Endothelial cell of umbilical vein (primary cell): ENCODE measurements around the gene YY1. TPM values are rescaled to one million over a fixed set of nuclear protein-coding genes. Genes with fewer than 3 reads are reported as not detected.

Experiments
- BruUV-seq: library from RNA; stranded (reverse); fragments of 400-500 nt; replicated peaks from 2 replicates; lab custom pipeline; 2021; lab: Mats Ljungman, UMichigan
- CTCF ChIA-PET: fragments of 300-600, 350-600 bp; sonication (Branson Sonifier 250); formaldehyde crosslinking; loops from one replicate; lab custom pipeline; 2021; ENCODE audit warnings: antibody characterized with exemption, inconsistent platforms; lab: Charles Lee
- POLR2A ChIA-PET: fragments of 300-600, 350-600 bp; sonication (Branson Sonifier 250); formaldehyde crosslinking; loops from one replicate; lab custom pipeline; 2021; ENCODE audit warnings: antibody characterized with exemption, inconsistent platforms; lab: Charles Lee
- DNase-seq: peaks from one replicate; pipeline ENCODE4 v3.0.0-alpha.2; 2011; ENCODE audit warnings: low read depth, low spot score
- FAIRE-seq: peaks from 2 replicates; lab custom pipeline; 2011; peaks lifted over from hg19 to GRCh38; lab: Jason Lieb, UNC
- H2AFZ ChIP-seq: 2 replicates; pipeline ENCODE4 v1.6.0; 2012; ENCODE audit warnings: low read depth, low read length, control low read depth, inconsistent platforms
- H3K27ac ChIP-seq: 2 replicates; pipeline ENCODE4 v1.5.1; 2011; ENCODE audit warnings: low read depth, mild to moderate bottlenecking, control low read depth, low read length, moderate library complexity; ENCODE audit not compliant: insufficient read depth
- H3K27me3 ChIP-seq, 2 experiments: 2 replicates each; pipeline versions ENCODE4 v1.6.0 to v1.6.1; 2011; ENCODE audit warnings: low read length in 2 of 2, mixed read lengths in 1 of 2; ENCODE audit not compliant: control insufficient read depth in 2 of 2, insufficient read depth in 2 of 2
- H3K36me3 ChIP-seq, 2 experiments: 2 replicates in 1 of 2; 3 replicates in 1 of 2; pipeline ENCODE4 v1.5.1; 2011; ENCODE audit warnings: low read length in 2 of 2, mild to moderate bottlenecking in 1 of 2, moderate library complexity in 1 of 2; ENCODE audit not compliant: control insufficient read depth in 2 of 2, insufficient read depth in 2 of 2; ENCODE audit errors: extremely low read depth in 1 of 2
- H3K4me1 ChIP-seq: 3 replicates; pipeline ENCODE4 v1.5.1; 2011; ENCODE audit warnings: mild to moderate bottlenecking, low read length; ENCODE audit not compliant: control insufficient read depth, insufficient read depth; ENCODE audit errors: extremely low read depth
- H3K4me2 ChIP-seq: 2 replicates; pipeline ENCODE4 v1.6.1; 2011; ENCODE audit warnings: low read length, control low read depth, mixed read lengths; ENCODE audit not compliant: insufficient read depth
- H3K4me3 ChIP-seq, 3 experiments: fragments of 200-600 bp in 1 of 3; sonication (generic), shearing (Covaris generic) in 1 of 3; replicated peaks in 1 of 3; 2 replicates each; pipeline ENCODE4 v1.5.1; 2011 to 2016; ENCODE audit warnings: control low read depth in 3 of 3, low read length in 3 of 3, mild to moderate bottlenecking in 2 of 3, inconsistent platforms in 1 of 3, low read depth in 1 of 3, moderate library complexity in 1 of 3; ENCODE audit not compliant: insufficient read depth in 1 of 3
- H3K79me2 ChIP-seq: 2 replicates; pipeline ENCODE4 v1.6.0; 2012; ENCODE audit warnings: low read length, inconsistent platforms; ENCODE audit not compliant: control insufficient read depth, insufficient read depth
- H3K9ac ChIP-seq: replicated peaks from 2 replicates; pipeline ENCODE3; 2011; ENCODE audit warnings: low read length, control low read depth; ENCODE audit not compliant: insufficient read depth; ENCODE audit errors: extremely low read depth
- H3K9me1 ChIP-seq: replicated peaks from 3 replicates; pipeline ENCODE4 v1.6.0; 2011; ENCODE audit warnings: mild to moderate bottlenecking, low read length; ENCODE audit not compliant: control insufficient read depth, insufficient read depth; ENCODE audit errors: extremely low read depth
- H3K9me3 ChIP-seq: replicated peaks from 2 replicates; pipeline ENCODE4 v1.5.1; 2012; ENCODE audit warnings: low read length, inconsistent platforms; ENCODE audit not compliant: control insufficient read depth, insufficient read depth
- H4K20me1 ChIP-seq: replicated peaks from 2 replicates; pipeline ENCODE3; 2011; ENCODE audit warnings: mild to moderate bottlenecking, low read length; ENCODE audit not compliant: control insufficient read depth, insufficient read depth; ENCODE audit errors: extremely low read depth
- EZH2 ChIP-seq: IDR thresholded peaks from 2 replicates; pipeline ENCODE4 v1.6.1; 2012; ENCODE audit warnings: borderline replicate concordance, low read depth, mild to moderate bottlenecking, moderate library complexity, low read length, inconsistent platforms; ENCODE audit not compliant: severe bottlenecking
- FOS ChIP-seq: IDR thresholded peaks from 2 replicates; pipeline ENCODE4 v1.6.1; 2011; ENCODE audit warnings: mild to moderate bottlenecking, low read length, moderate library complexity, borderline replicate concordance; ENCODE audit not compliant: insufficient read depth
- GATA2 ChIP-seq: IDR thresholded peaks from 2 replicates; pipeline ENCODE4 v1.7.0; 2011; ENCODE audit warnings: low read depth, mild to moderate bottlenecking, moderate library complexity, mixed read lengths, low read length; ENCODE audit not compliant: insufficient read length, insufficient read depth
- JUN ChIP-seq: IDR thresholded peaks from 2 replicates; pipeline ENCODE4 v1.6.1; 2011; ENCODE audit warnings: borderline replicate concordance, low read depth; ENCODE audit not compliant: insufficient read length, insufficient read depth
- MYC ChIP-seq: IDR thresholded peaks from one replicate; pipeline ENCODE4 v1.6.1; 2011; ENCODE audit warnings: mild to moderate bottlenecking, low read depth, low read length
- POLR2A ChIP-seq: IDR thresholded peaks from 2 replicates; pipeline ENCODE4 v1.6.1; 2012; ENCODE audit warnings: low read depth, mild to moderate bottlenecking, control low read depth, low read length
- POLR2AphosphoS5 ChIP-seq: IDR thresholded peaks from 2 replicates; pipeline ENCODE4 v1.6.1; 2012; ENCODE audit warnings: low read depth, mild to moderate bottlenecking, control low read depth, low read length, moderate library complexity; ENCODE audit not compliant: insufficient read depth
- dilution Hi-C: fragments of 300-500 bp; cut with MboI; formaldehyde crosslinking; loops from one replicate; pipeline ENCODE4 v1.15.0; 2019; ENCODE audit warnings: low sequenced_read_pairs; ENCODE audit not compliant: extremely low pct_ligation_motif_present
- intact Hi-C: fragments of 100-400 bp; cut with micrococcal nuclease; formaldehyde crosslinking; loops from one replicate; pipeline ENCODE4 v1.10.0; 2022
- polyA plus RNA-seq, 4 experiments: library from polyadenylated mRNA; depleted of rRNA in 3 of 4; stranded (reverse) in 3 of 4; unstranded in 1 of 4; fragments of >200 nt; gene quantifications; 2 replicates each; pipeline versions ENCODE4 v1.2.1 to v1.2.3, GENCODE V29; 2011 to 2012; ENCODE audit warnings: missing spikeins in 1 of 4
- total RNA-seq: library from RNA; stranded (reverse); gene quantifications from 2 replicates; pipeline ENCODE4 v1.2.3, GENCODE V29; 2021
- TF ChIP-seq, protein P1 (sequence below), 2 donors: IDR thresholded peaks; 1 replicate in 1 of 2; 2 replicates in 1 of 2; pipeline ENCODE4 v1.5.1; 2011; ENCODE audit warnings: low read length in 2 of 2, mild to moderate bottlenecking in 2 of 2, moderate library complexity in 2 of 2, control low read depth in 1 of 2, inconsistent platforms in 1 of 2, low read depth in 1 of 2; ENCODE audit not compliant: insufficient read depth in 1 of 2; ENCODE audit errors: extremely low read depth in 1 of 2
- TF ChIP-seq, protein P2 (sequence below): IDR thresholded peaks from 2 replicates; pipeline ENCODE4 v1.6.1; 2011; ENCODE audit not compliant: insufficient read depth, insufficient read length

Gene YY1
- total and polyA plus RNA-seq, 2 donors (not counting 3 experiments of a cell fraction or from before 2014, with no cell fraction given), result 23.5 to 78.6 TPM

DNA sequence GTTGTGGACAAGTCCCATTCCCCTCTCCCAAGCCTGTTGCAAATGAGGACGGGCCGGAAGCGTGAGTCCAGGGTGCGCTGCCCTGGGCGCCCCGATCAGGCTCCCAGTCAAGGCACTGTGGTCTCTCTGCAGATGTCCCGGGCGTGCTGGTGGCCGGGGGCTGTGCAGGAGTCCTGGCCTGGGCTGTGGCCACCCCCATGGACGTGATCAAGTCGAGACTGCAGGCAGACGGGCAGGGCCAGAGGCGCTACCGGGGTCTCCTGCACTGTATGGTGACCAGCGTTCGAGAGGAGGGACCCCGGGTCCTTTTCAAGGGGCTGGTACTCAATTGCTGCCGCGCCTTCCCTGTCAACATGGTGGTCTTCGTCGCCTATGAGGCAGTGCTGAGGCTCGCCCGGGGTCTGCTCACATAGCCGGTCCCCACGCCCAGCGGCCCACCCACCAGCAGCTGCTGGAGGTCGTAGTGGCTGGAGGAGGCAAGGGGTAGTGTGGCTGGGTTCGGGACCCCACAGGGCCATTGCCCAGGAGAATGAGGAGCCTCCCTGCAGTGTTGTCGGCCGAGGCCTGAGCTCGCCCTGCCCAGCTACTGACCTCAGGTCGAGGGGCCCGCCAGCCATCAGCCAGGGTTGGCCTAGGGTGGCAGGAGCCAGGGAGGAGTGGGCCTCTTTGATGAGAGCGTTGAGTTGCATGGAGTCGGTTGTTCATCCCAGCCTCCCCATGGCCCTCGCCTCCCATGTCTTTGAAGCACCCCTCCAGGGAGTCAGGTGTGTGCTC, 90.5 kb downstream of the YY1 start:
- no peak for DNase-seq
- Histone ChIP-seq H3K79me2 (no peaks in the 10 kb centered on the region), H3K9me1 (no peaks in the 10 kb centered on the region), H3K36me3 (peaks cover 6 to 15% of the 10 kb centered on the region in 2 experiments), H2AFZ (no peak overlapping the region), H3K27ac (no peak overlapping the region), H3K4me3 (no peak overlapping the region), H3K27me3 (no peaks in the 10 kb centered on the region), H4K20me1 (no peaks in the 10 kb centered on the region), H3K9me3 (no peaks in the 10 kb centered on the region), H3K4me1 (no peaks in the 10 kb centered on the region), H3K4me2 (no peak overlapping the region), H3K9ac (no peak overlapping the region)
- no TSS peak for BruUV-seq
- ChIA-PET CTCF (interaction anchor here (1.3 kb wide), 1 partner anchor 11 kb away, joined by 7 read pairs; no protein-coding TSS in a partner anchor), POLR2A (no interaction called here)
- FAIRE-seq, result no peak
- TF ChIP-seq, protein P1, sequence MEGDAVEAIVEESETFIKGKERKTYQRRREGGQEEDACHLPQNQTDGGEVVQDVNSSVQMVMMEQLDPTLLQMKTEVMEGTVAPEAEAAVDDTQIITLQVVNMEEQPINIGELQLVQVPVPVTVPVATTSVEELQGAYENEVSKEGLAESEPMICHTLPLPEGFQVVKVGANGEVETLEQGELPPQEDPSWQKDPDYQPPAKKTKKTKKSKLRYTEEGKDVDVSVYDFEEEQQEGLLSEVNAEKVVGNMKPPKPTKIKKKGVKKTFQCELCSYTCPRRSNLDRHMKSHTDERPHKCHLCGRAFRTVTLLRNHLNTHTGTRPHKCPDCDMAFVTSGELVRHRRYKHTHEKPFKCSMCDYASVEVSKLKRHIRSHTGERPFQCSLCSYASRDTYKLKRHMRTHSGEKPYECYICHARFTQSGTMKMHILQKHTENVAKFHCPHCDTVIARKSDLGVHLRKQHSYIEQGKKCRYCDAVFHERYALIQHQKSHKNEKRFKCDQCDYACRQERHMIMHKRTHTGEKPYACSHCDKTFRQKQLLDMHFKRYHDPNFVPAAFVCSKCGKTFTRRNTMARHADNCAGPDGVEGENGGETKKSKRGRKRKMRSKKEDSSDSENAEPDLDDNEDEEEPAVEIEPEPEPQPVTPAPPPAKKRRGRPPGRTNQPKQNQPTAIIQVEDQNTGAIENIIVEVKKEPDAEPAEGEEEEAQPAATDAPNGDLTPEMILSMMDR (IDR thresholded peaks at IDR 0.05; ENCODE audit: extremely low read depth in 1 of 2, insufficient read depth in 1 of 2, low read depth in 1 of 2, low read length in 2 of 2), result no peak
- no peak for TF ChIP-seq POLR2A
- no peak for TF ChIP-seq JUN
- no peak for TF ChIP-seq MYC
- no peak for TF ChIP-seq POLR2AphosphoS5
- TF ChIP-seq, protein P2, sequence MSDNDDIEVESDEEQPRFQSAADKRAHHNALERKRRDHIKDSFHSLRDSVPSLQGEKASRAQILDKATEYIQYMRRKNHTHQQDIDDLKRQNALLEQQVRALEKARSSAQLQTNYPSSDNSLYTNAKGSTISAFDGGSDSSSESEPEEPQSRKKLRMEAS, result no peak
- TF ChIP-seq FOS, result no peak
- TF ChIP-seq EZH2, result no peak
- no peak for TF ChIP-seq GATA2
- dilution Hi-C loops, result no loop called here
- intact Hi-C loops, result no loop called here
